Mucosa of gallbladder (tissue), 1 donor: ENCODE measurements around the gene PLA2G2E. TPM values are rescaled to one million over a fixed set of nuclear protein-coding genes. Genes with fewer than 3 reads are reported as not detected.

Source experiments
- DNase-seq: peaks from one replicate; pipeline ENCODE4 v3.0.0-alpha.2; 2020; ENCODE audit warnings: low spot score
- total RNA-seq: library from RNA; stranded (reverse); gene quantifications from one replicate; pipeline ENCODE4 v1.2.1, GENCODE V29; 2021
- donor health status: DM: no; HTN: no; CAD: no.

The PLA2G2E gene, protein sequence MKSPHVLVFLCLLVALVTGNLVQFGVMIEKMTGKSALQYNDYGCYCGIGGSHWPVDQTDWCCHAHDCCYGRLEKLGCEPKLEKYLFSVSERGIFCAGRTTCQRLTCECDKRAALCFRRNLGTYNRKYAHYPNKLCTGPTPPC
- not detected for total RNA-seq

GRCh38 chr1:19923137-19923952, at the start of gene PLA2G2E:
Gene PLA2G2E (minus strand): TSS chr1:19923617. CDS start chr1:19923559, 58 bp downstream.
- DNase-seq = no peak

DNA sequence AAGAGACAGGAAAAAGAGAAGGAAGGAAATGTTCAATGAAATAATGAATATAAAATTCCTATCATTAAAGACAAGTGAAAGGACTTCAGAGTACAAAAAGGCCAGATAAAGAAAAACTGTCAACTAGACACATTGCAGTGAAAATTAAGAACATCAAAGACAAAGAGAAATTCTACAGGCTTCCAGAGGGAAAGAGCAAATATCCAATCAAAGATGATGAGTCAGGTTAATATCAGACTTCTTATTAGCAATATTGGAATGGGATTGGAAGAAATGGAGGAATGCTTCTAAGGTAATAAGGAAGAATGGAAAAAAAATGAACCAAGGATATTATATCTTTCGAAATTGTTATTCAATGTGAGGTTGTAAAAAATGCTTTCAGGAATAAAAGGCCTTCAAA, 48.2 kb upstream of the PLA2G2E start:
- DNase-seq = no peak

DNA sequence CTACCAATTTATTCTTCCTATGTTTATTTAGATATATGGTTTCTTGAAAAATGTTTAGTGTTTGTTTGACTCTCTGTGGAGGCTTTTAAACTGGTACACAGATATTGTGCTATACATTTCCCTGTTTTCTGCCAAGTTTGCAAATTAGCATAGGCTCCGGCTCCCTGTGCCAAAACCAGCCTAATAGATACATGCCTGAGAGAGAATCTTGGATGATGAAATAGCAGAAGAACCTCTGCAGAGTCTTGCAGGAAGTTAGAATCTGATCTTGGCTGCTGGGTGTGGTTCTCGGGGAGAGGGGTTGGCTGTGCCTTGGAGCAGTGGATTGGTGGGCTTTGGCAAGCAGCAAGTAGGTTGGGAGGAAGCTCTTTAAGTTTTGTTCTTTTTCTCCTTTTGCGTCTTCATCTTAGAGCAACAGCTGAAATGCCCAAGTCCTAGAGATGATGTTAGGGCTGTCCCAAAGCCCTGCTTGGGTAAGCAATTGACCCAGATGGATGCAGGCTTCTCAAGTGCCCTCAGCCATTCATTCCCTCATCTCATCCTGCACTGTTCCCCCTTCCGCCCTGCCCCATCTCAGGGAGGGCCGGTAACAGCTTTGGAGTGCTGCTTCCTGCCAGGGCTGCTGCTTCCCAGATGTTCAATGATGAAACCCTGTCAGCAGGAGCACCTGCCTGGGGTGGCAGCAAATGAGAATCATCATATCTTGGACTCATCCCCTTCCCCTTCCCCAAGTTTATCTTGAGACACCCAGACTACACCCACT, 46.7 kb upstream of the PLA2G2E start:
- DNase-seq = no peak

DNA sequence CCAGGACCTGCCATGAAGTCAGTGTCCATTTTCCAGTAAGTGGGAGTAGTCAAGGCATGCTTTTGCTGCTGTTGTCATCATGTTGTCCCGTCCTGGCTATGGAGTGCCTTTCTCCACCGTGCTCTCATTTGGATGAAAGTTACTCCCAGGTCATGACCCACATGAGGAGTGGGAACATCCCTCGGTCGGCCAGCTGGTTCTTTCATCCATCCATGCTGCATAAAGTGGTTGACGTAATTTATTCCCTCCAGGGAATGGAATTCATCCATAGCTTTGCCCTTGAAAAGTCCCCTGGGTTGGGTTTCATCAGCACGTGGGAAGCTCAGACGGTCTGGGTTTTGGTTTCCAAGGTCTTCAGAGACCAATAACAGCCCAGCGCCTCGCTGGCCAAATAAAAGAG, 44.4 kb upstream of the PLA2G2E start:
- DNase-seq = no peak

GRCh38 chr1:19964542-19964941, 41.1 kb upstream of the PLA2G2E start:
- no peak for DNase-seq

DNA sequence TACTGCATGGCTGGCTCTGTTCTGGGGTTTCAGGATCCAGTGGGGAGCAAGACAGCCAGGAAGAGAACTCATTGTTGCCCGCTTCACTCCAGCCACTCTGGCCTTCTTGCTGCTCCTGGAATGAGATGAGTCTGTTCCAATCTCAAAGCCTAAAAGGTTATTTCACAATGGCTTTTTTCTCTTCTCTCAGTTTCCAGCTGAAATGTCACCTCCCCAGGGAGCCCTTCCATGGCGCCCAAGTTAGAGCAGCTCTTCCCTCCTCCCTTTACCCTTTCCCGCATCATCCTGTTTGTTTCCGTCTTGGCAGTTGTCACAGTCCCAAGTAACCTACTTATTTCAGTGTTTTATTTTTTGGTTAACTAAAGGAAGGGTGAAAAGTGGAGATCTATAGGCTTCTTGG, 40.2 kb upstream of the PLA2G2E start:
- no peak for DNase-seq

DNA sequence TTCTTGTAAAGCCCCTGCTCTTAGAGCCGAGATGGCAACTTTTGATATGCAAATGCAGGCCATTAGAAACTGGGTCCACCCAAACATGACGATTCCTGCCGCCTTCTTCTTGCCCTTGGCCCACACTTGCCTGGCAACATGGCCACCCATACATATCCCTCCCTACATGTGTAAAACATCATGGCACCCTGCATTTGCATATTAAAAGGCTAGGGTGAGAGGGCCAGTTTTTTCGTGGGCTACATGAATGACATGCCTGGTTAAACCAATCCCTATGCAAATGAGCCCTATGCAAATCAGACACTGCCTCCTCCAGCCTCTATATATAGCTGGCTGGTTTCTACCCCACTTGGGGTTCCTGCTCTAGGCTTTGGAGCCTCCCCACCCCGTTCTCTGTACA, 37.2 kb upstream of the PLA2G2E start:
- no peak for DNase-seq

GRCh38 chr1:19957779-19958178, 34.4 kb upstream of the PLA2G2E start:
- DNase-seq = no peak

- DNase-seq = no peak
These were observed 32.2 kb upstream of the PLA2G2E start for GRCh38 chr1:19955534-19956170.

- DNase-seq = no peak
These were observed 30.6 kb upstream of the PLA2G2E start for GRCh38 chr1:19954059-19954458.

DNA sequence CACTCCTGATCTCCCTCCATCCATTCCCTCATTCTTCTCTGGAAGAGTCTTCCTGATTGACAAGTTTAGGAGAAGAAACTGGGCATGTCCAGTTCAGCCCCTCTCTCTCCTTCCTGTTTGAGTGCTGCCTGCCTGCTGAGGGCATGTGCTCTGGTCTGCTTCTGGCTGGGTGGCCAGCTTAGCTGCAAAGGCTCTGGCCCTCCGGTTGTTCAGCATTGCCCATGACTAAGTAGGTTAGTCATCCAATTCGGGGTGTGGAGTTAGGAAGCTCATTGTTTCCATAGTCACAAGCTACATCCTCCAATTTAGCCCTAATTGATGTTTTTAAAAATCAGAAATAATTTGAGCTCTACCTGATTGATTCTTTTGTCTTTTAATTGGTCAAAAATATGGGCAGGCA, 25.6 kb upstream of the PLA2G2E start:
- DNase-seq = no peak

GRCh38 chr1:19946971-19947370, 23.6 kb upstream of the PLA2G2E start:
- no peak for DNase-seq

DNA sequence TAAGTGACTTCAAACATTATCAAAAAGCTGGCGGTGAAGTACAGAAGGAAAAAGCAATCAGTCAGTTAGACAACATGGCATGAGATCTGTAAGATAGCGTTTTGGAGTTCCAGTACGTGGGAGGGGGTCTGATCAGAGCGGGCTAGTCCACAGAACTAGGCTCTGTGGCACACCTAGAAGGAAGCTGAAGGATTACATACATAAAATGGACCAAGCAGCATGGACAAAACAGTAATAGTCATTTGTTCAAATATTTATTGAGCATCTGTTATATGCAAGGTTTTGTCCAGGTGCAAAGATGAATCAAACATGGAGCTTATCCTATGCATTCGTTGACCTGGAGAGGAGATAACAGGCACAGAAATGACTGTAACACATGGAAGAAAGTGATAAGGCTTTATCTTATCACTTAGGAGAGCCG, 22.9 kb upstream of the PLA2G2E start:
- DNase-seq = no peak

- no peak for DNase-seq
These were observed 22.5 kb upstream of the PLA2G2E start for GRCh38 chr1:19945914-19946313.

- no peak for DNase-seq
These were observed 19.2 kb upstream of the PLA2G2E start for GRCh38 chr1:19942657-19943056.

DNA sequence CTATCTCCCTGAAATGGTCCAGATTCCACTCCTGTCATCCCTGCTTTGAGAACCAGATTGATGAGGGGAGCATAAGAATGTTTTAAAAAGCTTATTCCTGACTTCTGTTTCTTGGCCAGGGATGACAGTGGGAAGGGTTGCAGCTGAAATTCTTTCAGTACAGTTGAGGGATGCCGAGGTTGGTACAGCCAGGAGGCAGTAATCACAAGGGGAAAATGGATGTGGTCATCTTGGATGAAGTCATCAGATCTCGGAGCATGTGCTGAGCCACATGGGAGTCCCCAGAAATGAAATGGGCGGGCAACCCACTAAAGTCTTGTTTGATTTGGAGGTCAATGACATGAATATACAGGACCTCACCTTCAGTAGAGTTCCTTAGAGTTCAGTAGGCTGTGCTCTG, 18.7 kb upstream of the PLA2G2E start:
- no peak for DNase-seq

DNA sequence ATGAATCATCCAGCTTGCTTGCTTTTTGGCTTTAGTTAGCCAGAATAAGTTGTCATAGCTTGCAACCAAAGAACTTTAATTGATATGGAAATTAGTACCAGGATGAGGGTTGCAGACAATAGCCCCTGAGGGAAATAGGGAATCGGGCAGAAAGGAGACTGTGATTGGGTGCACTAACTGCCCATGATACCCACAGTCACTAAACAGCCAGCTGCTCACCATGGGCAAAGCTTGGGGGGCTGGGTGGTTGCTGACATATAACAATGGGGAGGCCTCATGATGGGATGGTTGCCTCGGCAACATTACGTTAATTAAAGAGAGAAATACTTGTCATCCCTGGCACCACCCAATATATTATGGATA, 17.8 kb upstream of the PLA2G2E start:
- DNase-seq = no peak

DNA sequence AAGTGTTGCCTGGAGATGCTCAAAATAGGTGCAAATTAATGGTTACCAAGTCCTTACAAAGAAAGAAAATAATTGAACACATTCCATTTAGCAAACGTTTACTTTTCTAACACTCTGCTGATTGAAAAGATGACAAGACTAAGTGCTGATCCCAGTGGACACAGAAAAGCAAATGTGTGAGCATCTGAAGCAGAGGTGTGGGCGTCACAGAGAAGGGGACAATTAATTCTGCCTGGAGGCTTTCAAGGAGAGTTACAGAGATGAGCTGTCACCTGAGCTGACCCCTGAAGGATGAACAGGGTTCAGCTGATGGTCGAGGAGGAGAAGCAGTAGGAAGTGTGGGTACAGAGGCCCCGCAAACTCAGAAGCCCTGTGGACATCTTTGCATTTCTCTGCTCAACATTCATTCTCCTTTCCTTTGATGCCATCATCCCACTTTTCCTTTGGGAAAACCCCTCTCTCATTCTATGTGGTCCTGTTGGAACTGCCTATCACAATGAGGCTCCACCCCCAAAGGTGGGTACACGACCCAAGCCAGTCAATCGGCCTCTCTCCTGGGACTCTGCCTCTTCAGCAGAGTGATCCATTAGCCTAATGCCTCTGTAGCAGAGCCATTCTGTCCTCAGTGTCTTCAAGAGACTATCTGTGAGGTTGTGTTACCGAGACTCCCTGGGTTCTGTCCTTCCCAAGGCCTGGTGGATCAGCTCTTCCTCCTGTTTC, 17.2 kb upstream of the PLA2G2E start:
- no peak for DNase-seq

- DNase-seq = no peak
These were observed 15.1 kb upstream of the PLA2G2E start for GRCh38 chr1:19938472-19938871.

GRCh38 chr1:19936061-19936750, 12.8 kb upstream of the PLA2G2E start:
- DNase-seq = no peak

GRCh38 chr1:19934336-19934735, 10.9 kb upstream of the PLA2G2E start:
- no peak for DNase-seq
